Stimulated activated CD4-positive, alpha-beta T cell treated with anti-CD3 and anti-CD28 coated beads, Interleukin-4, amount 100 ng/mL, for 48 hours (primary cell): Measurements from ENCODE around the gene PFKL.
A peak's percentile ranks its signal among the peaks of the same experiment; 100 is the strongest.
"Not testable (repeated sequence)": the region's sequence is repeated elsewhere in the genome, so short reads cannot be mapped to it uniquely, and the experiment has no call there.

ENCODE experiments used
- DNase-seq, 2 donors: peaks; one replicate each; pipeline ENCODE4 v3.0.0-alpha.2; 2020; ENCODE audit warnings: low read depth in 2 of 2

Gene PFKL

DNA sequence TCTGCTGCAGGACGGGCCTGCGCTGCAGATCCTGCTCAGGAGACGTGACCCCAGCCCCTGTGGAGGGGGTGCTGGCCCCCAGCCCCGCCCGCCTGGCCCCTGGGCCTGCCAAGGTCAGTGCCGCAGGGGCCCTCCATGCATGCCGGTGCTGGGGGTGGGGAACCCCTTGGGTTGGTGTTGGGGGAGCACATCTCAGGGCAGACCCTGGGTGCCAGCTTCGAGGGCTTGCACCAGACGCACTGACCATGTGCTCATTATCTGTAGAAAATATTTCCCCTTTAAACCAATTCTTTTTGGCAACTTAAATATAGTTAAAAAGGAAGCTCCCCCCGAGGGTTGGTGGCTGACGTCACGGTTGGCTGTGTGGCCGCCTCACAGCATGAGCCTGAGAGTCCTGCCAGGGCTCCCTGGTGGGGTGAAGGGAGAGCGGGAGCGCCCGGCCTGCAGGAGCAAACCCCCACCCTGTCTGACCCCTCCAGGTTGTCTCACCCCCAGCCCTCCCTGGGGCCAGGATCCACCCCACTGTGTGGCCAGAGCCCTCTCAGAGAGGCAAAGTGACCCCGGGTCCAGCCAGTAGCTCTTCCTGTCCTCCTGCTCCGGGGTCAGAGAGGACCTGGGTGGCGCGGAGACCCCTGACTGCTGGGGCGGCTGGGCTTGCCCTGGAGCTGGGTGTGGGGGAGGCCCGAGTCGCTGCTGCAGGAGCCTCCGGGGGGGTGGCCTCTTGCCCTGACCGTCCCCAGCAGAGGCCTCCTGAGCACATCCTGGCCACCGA, 5.3 kb upstream of the PFKL start:
- DNase-seq: no peak

DNA sequence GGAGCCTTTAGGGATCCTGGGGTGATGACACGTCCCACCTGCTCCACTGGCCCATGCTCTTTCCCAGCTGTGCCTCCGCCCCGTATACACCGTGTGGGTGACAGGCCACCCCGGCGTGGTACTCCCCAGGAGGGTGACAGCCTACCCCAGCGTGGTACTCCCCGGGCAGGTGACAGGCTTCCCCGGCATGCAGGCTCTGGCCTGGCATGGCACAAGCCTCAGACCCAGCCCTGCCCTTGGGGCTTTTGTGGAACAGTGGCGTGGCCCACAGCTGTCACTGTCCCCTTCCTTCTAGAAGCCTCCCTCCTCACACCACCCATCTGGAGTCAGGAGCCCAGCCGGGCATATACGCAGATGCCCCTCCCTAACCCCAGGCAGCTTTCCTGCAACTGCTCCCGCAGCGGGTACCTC, 4.7 kb upstream of the PFKL start:
- DNase-seq: no peak

DNA sequence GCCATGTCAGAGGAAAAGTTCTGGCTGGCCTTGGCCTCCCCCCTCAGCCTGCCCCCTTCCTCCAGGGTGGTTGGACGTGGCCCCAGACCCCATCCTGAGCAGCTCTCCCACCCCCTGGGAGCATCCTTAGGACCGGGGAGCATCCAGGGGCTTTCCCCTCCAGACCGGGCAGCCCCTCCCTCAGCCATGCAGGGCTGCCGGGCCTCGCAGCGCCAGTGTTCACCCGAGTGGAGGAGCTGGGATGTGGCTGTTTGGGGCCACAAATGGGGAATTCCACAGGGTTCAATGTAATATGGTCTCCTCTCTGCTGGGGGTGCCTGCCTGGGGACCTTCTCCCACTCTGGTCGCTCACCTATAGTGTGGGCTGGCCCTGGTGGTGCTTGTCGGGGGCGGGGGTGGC, 4.2 kb upstream of the PFKL start:
- DNase-seq: no peak

DNA sequence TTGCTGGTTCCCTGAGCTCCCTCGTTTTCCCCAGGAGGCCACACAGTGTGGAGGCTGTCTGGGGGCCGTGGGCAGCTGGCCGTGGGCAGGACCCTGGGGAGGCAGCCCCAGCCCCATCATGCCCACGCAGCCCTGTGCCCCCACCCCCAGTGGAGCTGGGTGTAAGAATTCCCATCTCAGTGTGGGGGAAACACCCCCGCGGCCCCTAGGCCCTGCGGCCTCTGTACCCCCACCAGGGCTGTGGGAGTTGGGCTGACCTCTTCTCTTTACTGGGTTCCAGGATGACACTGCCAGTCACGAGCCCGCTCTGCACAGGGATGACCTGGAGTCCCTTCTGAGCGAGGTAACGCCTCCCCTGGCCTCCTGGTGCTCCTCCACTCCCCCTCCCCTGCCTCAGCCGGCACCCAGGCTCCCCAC, 3.7 kb upstream of the PFKL start:
- DNase-seq: no peak

DNA sequence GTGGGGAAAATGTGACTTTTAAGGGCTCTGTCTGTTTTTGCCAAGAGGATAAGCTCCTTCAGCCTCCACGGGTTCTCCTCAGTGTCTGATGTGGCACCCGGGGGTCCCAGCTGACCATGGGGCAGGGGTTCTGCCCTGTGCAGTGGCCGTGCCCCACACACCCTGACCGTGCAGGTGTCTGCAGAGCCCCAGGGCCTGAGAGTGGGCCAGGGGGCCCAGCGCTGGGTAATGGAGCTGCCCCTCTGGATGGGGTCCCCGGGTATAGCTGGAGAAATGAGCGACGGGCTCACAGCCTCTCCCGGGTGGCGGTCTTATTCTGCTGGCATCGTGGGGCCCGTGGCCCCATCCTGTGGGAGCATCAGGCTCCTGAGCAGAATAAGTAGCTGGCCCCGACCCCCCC, 2.9 kb upstream of the PFKL start:
- DNase-seq: no peak

DNA sequence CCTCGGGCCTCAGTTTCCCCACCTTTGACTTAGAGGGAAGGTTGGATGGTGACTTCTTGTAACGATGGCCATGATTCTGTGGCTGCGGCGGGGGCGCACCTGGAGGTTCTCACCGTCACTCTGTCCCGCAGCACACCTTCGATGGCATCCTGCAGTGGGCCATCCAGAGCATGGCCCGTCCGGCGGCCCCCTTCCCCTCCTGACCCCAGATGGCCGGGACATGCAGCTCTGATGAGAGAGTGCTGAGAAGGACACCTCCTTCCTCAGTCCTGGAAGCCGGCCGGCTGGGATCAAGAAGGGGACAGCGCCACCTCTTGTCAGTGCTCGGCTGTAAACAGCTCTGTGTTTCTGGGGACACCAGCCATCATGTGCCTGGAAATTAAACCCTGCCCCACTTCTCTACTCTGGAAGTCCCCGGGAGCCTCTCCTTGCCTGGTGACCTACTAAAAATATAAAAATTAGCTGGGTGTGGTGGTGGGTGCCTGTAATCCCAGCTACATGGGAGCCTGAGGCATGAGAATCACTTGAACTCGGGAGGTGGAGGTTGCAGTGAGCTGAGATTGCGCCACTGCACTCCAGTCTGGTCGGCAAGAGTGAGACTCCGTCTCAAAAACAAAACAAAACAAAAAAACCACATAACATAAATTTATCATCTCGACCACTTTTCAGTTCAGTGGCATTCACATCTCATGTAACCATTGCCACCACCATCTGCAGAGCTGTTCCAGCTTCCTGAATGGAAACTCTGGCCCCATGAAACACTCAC, 2.1 kb upstream of the PFKL start:
- DNase-seq: peak; percentile 72 to 76

DNA sequence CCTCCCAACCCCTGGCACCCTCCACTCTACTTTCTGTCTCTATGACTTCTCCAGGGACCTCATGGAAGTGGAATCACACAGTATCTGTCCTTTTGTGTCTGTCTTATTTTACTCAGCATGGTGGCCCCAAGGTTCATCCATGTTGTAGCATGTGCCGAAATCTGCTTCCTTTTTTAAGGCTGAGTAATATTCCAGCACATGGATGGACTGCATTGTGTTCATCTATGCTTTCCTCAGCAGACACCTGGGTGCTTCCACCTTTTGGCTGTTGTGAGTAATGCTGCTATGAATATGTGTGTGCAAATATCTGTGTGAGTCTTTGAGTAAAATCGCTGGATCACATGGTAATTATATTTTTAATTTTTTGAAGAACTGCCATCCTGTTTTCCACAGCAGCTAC, 1.6 kb upstream of the PFKL start:
- DNase-seq: no peak

DNA sequence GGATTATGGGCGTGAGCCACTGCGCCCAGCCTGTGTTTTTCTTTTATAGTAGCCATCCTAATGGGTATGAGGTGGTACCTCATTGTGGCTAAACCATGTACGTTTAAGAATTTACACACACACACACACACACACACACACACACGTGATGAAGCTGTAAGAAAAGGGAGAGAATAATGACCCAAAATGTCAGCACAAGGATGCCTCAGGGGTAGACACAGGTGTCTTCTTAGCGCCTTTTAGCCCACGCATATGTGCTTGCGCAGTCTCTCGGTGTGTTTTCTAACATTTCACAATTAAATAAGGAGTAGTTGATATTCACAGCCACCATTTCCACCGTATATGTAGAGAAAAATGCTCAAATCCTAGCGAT, 782 bp upstream of the PFKL start:
- DNase-seq: no peak

DNA sequence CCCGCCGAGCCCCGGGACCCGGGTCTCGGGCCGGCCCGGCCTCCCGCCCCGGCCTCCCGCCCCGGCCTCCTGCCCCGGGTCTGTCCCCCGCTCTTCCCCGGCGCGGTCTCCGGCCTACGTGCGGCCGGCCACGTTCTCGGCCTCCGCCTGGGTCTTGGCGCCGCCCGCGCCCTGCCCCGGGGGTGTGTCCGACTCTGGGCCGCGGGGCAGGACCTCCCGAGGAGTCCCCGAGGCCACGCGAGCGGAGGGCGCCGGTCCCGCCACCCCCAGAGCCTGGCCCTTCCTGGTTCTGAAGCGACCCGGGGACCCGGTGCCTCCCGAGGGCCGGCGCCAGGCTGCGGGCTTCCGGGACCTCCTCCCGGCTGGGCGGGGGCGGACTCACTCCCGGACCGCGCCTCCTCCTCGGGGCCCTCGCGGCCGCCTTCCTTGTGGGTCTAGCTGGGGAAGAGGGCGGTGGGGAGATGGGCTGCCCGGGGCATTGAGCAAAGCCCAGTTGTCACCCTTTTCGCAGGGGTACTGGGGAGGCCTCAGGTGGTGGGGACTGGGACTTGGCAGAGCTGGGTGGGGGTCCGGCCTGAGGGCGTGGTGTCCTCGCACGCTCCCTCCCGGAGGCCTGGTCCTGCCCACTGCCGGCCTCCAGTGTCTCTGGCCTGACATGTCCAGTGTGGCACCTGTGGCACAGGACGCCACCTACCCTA, 558 bp downstream of the PFKL start:
- DNase-seq: peak; percentile 48 to 61

DNA sequence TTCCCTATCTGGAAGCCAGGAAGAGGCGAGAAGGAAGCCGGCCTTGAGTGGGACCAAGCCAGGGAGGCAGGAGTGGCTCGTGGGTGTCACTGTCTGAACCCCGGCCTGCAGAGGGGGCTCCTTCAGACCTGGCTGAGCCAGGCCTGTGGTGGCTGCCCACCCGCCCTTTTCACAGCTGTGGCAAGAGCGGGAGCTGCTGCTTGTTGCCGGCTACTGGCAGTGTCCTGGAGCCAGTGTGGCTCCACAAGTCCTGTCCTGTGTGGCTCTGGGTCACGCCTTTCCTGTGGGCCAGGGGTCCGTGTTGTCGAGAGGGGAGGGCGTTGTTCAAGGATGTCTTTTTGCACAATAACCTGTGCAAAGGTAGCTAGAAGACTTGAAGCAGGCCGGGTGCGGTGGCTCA, 1.3 kb downstream of the PFKL start:
- no peak for DNase-seq

DNA sequence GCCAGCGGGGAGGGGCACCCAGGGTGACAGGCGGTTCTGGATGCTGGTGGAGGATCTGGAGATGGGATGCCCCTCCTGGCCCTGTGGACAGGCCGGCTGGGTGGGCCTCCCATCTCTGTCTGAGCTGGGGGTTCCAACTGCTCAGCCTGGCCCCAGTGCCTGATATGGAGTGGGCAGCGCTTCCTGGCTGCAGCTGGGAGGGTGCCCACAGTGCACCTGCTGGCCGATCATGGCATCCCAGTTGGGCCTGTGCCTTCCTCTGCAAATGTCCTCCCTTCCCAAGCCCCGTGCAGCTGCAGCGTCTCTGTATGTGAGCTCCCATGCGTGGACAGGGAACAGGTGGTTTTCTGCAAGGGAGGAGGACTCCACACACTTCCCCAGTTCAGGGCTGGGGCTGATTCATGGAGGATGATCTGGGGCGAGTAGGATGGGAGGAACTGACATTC, 2.1 kb downstream of the PFKL start:
- DNase-seq: no peak

DNA sequence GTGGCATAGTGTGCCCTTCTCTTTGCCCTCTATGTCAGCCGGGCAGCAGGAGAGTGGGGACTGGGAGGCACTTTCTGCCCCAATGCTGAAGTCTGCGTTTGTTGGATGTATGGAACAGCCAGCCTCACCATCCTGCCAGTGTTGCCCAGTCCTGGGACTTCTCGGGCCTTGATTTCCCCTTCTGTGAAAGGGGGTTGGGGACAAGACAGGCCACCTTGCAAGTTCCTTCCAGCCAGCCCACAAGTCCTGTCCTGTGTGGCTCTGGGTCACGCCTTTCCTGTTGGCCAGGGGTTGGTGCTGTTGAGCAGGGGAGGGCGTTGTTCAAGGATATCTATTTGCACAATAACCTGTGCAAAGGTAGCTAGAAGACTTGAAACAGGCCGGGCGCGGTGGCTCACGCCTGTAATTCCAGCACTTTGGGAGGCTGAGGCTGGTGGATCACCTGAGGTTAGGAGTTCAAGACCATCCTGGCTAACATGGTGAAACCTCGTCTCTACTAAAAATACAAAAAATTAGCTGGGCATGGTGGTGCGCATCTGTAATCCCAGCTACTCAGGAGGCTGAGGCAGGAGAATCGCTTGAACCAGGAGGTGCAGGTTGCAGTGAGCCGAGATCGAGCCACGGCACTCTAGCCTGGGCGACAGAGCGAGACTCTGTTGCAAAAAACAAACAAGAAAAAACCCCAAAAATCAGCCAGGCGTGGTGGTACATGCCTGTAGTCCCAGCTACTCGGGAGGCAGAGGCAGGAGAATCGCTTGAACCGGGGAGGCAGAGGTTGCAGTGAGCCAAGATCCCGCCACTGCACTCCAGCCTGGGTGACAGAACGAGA, 2.9 kb downstream of the PFKL start:
- DNase-seq: not testable (repeated sequence)

DNA sequence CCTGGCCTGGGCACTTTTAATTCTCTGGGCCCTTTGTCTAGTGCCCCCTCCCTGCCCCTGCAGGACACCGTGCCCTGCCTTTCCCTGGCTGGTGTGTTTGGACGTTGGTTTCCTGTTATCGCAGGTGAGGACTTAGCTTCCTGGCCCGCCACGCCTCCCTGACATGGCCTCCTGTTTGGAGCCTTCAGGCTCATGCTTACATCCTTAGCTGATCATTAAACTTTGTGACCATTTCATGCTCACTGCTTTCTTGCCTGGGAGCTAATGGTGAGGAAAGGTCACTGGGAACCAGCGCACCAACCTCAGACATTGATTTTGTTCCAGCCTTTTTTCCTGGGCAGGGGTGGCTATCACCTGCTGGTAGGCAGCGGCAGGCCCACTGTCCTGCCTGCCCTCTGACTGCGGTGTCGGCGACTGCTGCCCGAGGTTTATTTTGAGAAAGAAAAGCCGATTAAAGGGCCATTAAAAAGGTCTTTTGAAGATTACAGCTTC, 3.7 kb downstream of the PFKL start:
- DNase-seq: no peak

DNA sequence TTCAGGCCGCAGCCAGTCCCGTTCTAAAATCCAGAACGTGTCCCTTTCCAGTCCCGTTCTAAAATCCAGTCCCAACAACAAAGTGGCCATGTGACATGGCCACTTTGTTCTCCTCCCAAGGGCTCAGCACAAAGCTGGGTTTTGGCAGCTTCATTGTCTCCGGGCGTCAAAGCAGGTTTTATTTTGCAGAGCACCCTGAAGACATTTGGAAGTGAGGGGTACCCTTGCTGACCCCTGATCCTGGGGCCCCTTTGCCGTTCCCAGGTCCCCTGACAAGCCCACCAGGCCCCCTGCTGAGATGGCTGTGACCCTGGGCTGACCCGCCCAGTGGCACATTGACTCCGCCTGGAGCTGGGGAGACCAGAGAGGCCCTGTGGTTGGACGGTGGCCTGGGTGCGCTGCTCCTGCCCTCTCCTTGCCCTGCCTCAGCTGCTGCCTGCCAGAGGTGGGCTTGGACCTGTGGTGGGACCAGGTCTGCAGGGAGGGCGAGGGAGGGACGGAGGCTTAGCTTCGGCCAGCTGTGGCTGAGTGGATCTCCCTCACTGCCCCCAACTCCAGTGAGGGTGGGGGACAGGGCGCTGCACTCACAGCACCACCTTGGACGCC, 4.3 kb downstream of the PFKL start:
- no peak for DNase-seq

DNA sequence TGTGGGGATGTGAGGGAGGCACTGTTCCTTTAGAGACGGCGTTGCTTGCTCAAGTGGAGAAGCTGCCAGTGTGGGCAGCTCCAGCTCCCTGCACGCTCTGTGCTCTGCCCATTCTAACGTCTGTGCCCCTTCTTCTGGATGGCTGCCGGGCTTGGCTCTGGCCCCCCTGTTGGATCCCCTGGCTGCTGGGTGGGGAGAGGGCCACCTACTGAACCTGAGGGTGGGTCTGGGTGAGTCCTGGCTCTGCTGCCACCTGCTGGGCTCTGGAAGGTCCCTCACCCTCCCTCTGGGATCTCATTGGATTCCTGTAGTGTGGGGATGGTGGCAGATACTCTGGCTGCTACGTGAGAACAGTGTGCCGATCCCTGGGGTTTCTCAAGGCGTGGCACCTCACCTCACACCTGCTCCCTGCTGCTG, 5.0 kb downstream of the PFKL start:
- DNase-seq: peak; percentile 25 to 30

DNA sequence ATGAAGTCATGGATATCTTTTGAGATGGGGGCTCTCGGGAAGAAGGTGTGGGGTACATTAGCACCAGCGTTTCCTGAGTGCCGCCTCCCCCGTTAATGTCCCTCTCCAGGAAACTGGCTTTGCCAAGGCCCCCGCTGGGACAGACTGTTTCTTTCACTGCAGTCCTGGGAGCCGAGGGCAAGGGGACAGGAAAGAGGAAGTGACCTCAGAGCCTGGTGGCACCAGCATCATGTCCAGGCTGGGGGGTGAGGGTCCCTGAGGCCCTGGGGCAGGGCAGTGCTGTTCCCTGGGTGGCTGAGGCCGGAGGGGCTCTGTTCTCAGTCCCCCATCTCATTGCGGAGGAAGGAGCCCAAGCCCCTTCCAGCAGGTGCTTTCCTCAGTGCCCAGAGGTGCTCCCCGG, 5.8 kb downstream of the PFKL start:
- DNase-seq: no peak

DNA sequence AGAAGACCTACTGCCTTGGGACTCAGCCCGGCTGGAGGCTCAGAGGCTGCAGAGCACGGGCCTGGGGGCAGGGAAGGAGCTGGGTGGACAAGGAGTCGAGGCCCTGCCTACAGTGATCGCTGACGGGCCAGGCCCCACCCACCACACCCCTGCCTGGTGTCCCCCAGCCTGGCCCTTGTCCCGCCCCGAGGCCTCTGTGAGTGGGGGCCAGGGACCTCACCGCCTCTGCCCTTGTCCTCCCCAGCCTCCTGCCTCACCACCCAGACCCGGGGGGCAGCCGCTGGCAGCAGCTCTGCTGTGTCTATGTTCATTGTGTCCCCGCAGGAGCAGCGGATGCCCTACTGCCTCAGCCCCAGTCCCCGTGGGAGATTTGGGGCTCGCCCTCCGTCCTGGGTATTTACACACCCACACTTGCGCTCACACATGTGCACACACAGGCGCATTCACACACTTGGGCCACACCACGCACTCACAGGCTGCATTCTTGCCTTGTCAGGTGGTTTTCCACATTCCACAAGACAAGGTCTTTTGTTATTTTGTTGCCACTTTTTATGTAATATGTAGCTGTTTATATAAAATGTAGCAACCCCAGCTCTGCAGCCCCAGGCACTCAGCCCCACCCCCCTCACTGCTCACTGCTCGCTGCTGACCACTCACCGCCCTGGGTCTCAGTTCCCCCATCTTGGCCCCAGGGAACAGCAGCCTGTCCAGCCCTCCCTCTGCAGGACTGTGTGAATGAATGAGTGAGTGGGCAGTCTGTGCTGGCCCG, 7.3 kb downstream of the PFKL start:
- DNase-seq: no peak

DNA sequence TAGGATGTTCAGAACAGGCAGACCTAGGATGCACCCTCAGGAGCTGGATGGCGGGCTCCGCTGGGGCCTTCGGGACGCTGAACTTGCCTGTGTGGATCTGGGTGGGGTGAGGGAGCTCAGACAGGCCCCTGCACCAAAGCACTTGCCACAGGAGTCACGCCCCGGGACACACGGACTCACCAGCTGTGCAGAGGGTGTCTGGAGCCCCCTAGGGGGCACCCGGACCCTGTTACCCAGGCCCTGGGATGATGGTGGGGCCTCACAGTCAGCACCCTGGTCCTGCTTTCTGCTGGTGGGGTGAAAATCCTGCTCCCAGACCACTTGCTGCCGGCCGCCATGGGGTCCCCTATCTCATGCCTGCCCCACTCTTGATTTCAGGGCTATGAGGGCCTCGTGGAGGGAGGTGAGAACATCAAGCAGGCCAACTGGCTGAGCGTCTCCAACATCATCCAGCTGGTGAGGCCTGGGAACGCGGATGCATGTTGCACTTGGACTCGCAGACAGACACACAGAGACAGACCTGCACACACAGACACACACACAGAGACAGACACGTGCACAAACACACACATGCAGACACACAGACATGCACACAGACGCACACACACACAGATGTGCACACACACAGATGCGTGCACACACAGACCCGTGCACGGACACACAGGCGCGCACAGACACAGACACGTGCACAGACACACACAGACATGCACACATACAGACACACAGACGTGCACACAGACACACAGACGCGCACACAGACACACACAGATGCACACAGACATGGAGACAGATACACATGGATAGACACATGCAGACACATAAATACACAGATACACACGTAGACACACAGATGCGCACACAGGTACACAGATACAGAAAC, 11.0 kb downstream of the PFKL start:
- no peak for DNase-seq

DNA sequence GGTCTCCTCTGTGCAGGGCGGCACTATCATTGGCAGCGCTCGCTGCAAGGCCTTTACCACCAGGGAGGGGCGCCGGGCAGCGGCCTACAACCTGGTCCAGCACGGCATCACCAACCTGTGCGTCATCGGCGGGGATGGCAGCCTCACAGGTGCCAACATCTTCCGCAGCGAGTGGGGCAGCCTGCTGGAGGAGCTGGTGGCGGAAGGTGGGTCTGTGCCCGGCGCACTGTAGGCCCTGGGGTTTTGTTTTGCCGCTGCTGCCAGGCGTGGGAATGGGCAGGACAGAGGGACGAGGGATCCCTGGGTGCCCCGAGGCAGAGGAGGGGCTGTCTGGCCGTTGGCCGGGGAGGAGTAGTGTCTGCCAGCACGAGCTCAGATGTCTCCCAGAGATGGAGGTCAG, 12.2 kb downstream of the PFKL start:
- DNase-seq: no peak
